KOPT-K1 (cell line): ENCODE results near the gene IFT43.

Experiments
- H3K27ac ChIP-seq: fragments of 200-600 bp; sonication (generic); 2 replicates; pipeline ENCODE4 v1.5.1; 2016; ENCODE audit warnings: antibody characterized with exemption, mild to moderate bottlenecking, low read depth, low read length; ENCODE audit not compliant: poor library complexity, severe bottlenecking
- H3K36me3 ChIP-seq: fragments of 200-600 bp; sonication (generic); 2 replicates; pipeline ENCODE4 v1.5.1; 2017; ENCODE audit warnings: antibody characterized with exemption, mild to moderate bottlenecking, low read length, moderate library complexity; ENCODE audit not compliant: insufficient read depth
- H3K9me3 ChIP-seq: fragments of 200-600 bp; sonication (generic); 2 replicates; pipeline ENCODE4 v1.5.1; 2017; ENCODE audit warnings: antibody characterized with exemption, low read length, mild to moderate bottlenecking; ENCODE audit not compliant: insufficient read depth, poor library complexity, severe bottlenecking

IFT43 gene

GRCh38 chr14:76118594-76118993 is 133.0 kb downstream of the IFT43 start:
- Histone ChIP-seq H3K27ac (no peak overlapping the region), H3K36me3 (no peaks in the 10 kb centered on the region), H3K9me3 (no peaks in the 10 kb centered on the region)

GRCh38 chr14:76121089-76121748 is 135.7 kb downstream of the IFT43 start:
- no peaks in the 10 kb centered on the region for H3K9me3 ChIP-seq
- no peak overlapping the region for H3K27ac ChIP-seq
- H3K36me3 ChIP-seq, result no peaks in the 10 kb centered on the region

- no peaks in the 10 kb centered on the region for H3K9me3 ChIP-seq
- H3K36me3 ChIP-seq, result no peaks in the 10 kb centered on the region
- H3K27ac ChIP-seq, result no peak overlapping the region
These were observed 138.1 kb downstream of the IFT43 start for GRCh38 chr14:76123426-76124225.

GRCh38 chr14:76125511-76125910 is 139.9 kb downstream of the IFT43 start:
- Histone ChIP-seq H3K36me3 (no peaks in the 10 kb centered on the region), H3K9me3 (no peaks in the 10 kb centered on the region), H3K27ac (no peak overlapping the region)

GRCh38 chr14:76126076-76126475 is 140.5 kb downstream of the IFT43 start:
- no peaks in the 10 kb centered on the region for H3K36me3 ChIP-seq
- no peak overlapping the region for H3K27ac ChIP-seq

GRCh38 chr14:76129851-76130576 is 144.5 kb downstream of the IFT43 start:
- no peaks in the 10 kb centered on the region for H3K36me3 ChIP-seq
- no peak overlapping the region for H3K27ac ChIP-seq
- H3K9me3 ChIP-seq, result no peaks in the 10 kb centered on the region

More at GRCh38 chr14:76126076-76126475, 140.5 kb downstream of the IFT43 start:
- H3K9me3 ChIP-seq, result no peaks in the 10 kb centered on the region

- Histone ChIP-seq H3K27ac (no peak overlapping the region), H3K9me3 (no peaks in the 10 kb centered on the region), H3K36me3 (no peaks in the 10 kb centered on the region)
These were observed 145.8 kb downstream of the IFT43 start for GRCh38 chr14:76131071-76131965.

GRCh38 chr14:76133103-76133502 is 147.5 kb downstream of the IFT43 start:
- no peaks in the 10 kb centered on the region for H3K9me3 ChIP-seq
- H3K36me3 ChIP-seq, result no peaks in the 10 kb centered on the region
- no peak overlapping the region for H3K27ac ChIP-seq
